Fibroblast of skin of right quadriceps (primary cell): ENCODE results near the gene CAMSAP1.

Experiments used
- DNase-seq: peaks from one replicate; pipeline ENCODE4 v3.0.0-alpha.2; 2013

Gene CAMSAP1

GRCh38 chr9:135827866-135828580, 79.3 kb downstream of the CAMSAP1 start:
- DNase-seq, result no peak

- no peak for DNase-seq
These were observed 80.0 kb downstream of the CAMSAP1 start for GRCh38 chr9:135827301-135827700.

GRCh38 chr9:135826188-135826545, 81.2 kb downstream of the CAMSAP1 start:
- DNase-seq, result no peak

GRCh38 chr9:135825435-135826187, 81.7 kb downstream of the CAMSAP1 start:
- DNase-seq, result no peak

GRCh38 chr9:135823036-135823435, 84.3 kb downstream of the CAMSAP1 start:
- no peak for DNase-seq

- no peak for DNase-seq
These were observed 85.0 kb downstream of the CAMSAP1 start for GRCh38 chr9:135822374-135822755.

- no peak for DNase-seq
These were observed 85.5 kb downstream of the CAMSAP1 start for GRCh38 chr9:135821733-135822373.

- DNase-seq, result no peak
These were observed 86.2 kb downstream of the CAMSAP1 start for GRCh38 chr9:135821116-135821515.

- no peak for DNase-seq
These were observed 86.7 kb downstream of the CAMSAP1 start for GRCh38 chr9:135820661-135821060.

- DNase-seq, result no peak
These were observed 87.4 kb downstream of the CAMSAP1 start for GRCh38 chr9:135819905-135820304.

- no peak for DNase-seq
These were observed 88.4 kb downstream of the CAMSAP1 start for GRCh38 chr9:135818718-135819475.

- no peak for DNase-seq
These were observed 89.2 kb downstream of the CAMSAP1 start for GRCh38 chr9:135817951-135818717.

- DNase-seq, result no peak
These were observed 90.7 kb downstream of the CAMSAP1 start for GRCh38 chr9:135816651-135816970.

GRCh38 chr9:135815830-135816650, 91.3 kb downstream of the CAMSAP1 start:
- no peak for DNase-seq

- DNase-seq, result no peak
These were observed 91.9 kb downstream of the CAMSAP1 start for GRCh38 chr9:135815413-135815812.

- no peak for DNase-seq
These were observed 92.8 kb downstream of the CAMSAP1 start for GRCh38 chr9:135814421-135815095.

GRCh38 chr9:135813671-135814290, 93.6 kb downstream of the CAMSAP1 start:
- no peak for DNase-seq

GRCh38 chr9:135812961-135813360, 94.4 kb downstream of the CAMSAP1 start:
- DNase-seq, result no peak

- peak; percentile 27 for DNase-seq
These were observed 95.5 kb downstream of the CAMSAP1 start for GRCh38 chr9:135811801-135812200.

GRCh38 chr9:135810806-135811575, 96.4 kb downstream of the CAMSAP1 start:
- no peak for DNase-seq
